DMS 273 treated with DMSO at 0.1 percent for 48 hours (cell line): ENCODE measurements around the gene SLC35F4.

Experiments
- DNase-seq: peaks from one replicate; lab custom pipeline; 2025; lab: John Stamatoyannopoulos, UW

SLC35F4 gene

GRCh38 chr14:57612946-57613345 lies 252.9 kb downstream of the SLC35F4 start:
- no peak for DNase-seq

- no peak for DNase-seq
Measured at GRCh38 chr14:57611555-57612075, 254.3 kb downstream of the SLC35F4 start.

DNA sequence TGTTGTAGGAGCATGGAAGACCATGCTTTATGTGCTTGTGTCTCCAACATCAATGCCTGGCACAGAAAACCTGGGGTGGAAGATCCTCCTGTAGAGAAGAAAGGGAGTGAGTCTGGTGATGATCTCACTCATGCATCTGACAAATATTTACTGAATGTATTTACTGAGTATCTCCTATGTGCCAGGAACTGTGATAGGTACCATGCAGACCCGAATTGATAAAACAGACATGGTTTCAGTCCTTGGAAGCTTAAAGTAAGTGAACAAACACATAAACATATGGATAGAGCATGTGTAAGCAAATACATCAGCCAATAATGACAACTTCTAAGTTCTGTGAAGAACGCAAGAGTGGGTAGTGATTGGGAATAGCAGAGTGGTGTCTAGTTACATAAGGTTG lies 255.3 kb downstream of the SLC35F4 start:
- no peak for DNase-seq

DNA sequence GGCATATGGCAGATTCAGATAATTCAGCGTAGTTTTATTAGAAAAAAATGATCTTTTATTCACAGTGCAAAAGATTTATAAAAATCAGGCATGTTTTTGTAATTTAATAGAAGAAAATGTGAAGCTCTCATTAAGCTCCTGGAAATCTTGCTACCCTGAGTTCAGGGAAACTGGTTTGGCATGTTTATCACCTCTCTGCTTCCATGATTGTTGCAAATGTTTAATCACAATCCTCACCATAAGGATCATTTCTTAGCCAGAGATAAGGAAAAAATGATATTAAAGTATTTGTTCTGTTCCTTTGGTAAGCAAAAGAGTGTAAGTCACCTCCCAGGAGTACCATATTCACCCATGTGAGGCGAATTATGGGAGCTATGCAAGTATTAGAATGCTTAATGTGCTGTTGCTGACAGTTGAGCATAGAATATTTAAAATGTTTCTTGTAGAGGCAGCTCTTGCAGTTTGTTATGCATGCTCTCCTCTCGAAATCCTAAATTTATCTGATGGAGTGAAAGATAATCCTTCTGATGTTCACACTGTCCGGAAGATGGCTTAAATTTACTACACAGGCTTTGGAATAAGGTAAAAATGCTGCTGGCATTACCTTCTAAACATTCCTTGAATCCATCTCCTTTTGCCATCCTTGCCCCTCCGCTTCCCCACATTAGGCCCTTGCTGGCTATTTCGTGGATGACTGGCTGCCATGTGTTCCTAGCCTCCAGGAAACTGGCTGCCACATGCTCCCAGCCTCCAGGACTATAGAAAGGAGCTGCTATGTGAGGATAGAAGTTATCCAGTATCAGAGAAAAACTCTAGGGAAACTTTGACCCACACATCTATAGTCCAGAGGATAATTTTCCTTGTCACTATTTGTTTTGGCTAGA lies 256.5 kb downstream of the SLC35F4 start:
- DNase-seq: no peak

DNA sequence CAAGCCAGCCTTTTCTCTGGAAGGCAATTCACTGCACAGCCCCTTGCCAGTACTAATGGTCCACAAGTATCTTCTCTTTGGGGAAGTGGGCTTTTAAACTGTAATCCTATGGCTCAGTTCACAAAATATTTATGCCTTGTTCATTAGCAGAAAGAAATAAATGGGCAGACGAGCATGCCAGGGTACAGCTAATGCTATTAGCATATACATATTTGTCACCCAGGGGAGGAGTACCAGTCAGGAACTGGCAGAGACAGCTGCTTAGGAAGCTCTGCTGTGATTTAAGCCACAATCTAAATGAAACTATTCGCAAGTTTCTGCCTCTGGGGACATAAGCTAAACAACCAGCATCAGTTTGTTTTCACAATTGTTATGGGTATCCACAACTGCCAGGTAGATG lies 258.8 kb downstream of the SLC35F4 start:
- no peak for DNase-seq

GRCh38 chr14:57583396-57583795 lies 282.5 kb downstream of the SLC35F4 start:
- DNase-seq: no peak

DNA sequence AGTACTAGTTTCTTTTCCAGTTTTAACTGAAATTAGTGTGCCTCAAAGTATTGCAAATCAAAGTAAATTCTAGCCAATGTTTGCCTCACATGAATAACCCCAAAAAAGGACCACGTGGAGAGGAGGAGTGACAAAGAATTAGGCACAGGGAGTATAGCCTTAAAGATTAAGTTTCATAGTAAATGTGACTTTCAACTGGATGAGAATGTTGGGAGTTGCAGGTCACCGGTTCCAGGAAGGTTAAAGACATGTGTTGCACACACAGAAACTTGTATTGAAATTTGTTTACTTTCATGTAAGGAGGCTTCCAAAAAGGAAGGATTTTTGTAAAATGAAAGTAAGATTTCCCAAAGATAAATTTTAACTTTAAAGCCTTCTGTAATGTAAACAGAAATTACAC lies 283.1 kb downstream of the SLC35F4 start:
- no peak for DNase-seq

GRCh38 chr14:57578801-57579200 lies 287.1 kb downstream of the SLC35F4 start:
- no peak for DNase-seq

DNA sequence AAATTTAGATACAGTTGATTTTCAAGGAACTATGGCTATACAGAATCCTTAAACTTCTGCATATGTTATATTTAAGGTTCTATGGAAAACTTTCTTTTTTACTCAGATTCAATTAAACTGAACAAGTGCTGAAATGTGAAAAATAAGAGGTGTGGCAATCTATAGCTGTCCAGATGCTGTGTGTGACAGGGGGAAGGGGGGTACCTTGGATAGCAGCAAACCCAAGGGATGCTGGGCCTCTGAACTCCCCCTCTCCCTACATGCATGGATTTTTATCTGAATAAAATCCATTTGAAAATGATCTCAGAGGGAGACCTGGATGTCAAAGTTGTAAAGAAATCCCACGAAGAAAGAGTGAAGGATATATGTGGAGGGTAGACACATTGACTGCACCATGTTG lies 289.4 kb downstream of the SLC35F4 start:
- DNase-seq: no peak

GRCh38 chr14:57575482-57575881 lies 290.4 kb downstream of the SLC35F4 start:
- DNase-seq: no peak

- no peak for DNase-seq
Measured at GRCh38 chr14:57574617-57575288, 291.1 kb downstream of the SLC35F4 start.

DNA sequence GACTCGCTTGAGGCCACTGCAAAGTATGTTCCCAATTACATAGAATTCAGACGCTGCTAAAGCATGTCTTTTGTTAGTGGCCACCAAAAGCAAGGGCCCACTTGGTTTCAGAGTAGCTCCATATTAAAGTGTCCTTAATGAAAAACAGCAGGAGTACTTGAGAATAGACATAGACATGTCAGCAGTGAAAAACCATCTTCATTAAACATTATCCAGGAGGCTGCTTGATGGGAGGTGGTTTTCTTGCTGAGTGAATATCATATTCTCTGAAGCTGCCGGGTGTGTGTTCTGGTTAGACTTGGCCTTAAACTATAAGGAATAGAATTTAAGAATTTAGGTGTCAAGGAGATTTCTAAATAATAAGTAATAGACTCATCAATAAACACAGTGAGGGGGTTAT lies 292.7 kb downstream of the SLC35F4 start:
- DNase-seq: no peak

DNA sequence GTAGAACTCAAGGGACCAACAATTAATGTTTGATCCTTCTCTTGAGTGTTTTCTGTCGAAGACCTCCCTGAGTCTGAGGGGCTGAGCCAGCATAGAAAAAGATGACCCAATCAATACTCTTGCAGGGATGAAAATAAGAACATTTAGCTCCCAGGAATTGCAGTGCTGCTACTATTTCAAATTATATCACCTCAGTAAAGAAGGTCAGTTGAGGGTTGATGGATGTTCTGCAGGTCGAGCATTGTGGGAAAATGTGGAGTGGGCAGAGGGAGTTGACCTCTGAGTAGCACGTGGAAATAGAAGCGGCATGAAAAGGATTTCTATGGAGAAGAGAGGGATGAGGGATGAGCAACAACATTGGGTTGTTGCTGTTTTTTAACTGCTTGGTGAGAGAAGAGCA lies 297.3 kb downstream of the SLC35F4 start:
- no peak for DNase-seq

DNA sequence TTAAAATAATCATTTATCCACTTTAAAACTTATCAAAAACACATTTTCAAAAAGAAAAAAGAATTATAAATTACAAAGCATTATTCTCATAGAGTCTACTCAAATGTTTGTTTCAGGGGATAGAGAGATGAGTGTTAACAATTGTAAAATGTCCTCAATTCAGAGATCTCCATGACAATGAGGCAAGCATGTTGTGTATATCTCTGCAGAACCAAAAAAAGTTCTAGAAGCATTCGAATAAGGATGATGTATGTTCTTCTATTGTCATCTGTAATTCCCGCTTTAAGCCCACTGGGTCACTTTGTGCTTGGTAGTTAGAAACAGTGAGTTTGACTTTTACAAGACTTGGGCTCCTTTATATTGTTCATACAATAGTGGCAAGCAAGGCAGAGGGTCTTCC lies 298.7 kb downstream of the SLC35F4 start:
- DNase-seq: no peak

- no peak for DNase-seq
Measured at GRCh38 chr14:57560681-57561080, 305.2 kb downstream of the SLC35F4 start.

GRCh38 chr14:57559576-57559975 lies 306.3 kb downstream of the SLC35F4 start:
- no peak for DNase-seq

DNA sequence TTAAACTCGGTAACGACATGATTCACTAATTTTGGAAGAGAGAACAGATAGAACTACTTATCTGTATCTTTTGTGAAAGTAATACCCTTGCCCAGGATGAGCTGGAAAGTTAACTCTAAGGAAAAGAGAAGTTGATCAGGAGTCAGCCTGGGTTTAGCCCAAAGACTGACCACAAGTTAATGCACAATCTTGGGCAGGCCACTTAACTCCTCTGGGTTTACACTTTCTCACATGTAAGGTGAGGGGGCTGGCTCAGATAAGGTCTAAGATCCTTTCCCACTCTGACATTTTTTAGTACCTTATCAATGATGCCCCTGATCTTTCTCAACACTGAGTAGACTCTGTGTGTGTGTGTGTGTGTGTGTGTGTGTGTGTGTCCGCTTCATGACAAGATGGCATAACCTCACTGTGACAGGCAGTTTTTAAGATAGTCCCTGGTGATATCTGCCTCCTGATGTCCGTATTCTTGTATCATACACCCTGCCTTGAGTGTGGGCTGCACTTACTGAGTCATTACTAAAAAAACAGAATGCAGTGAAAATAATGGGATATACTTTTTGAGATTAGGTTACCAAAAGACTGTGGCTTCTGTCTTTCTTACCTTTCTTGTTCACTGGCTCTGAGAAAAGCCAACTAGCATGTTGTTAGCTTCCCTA lies 316.0 kb downstream of the SLC35F4 start:
- no peak for DNase-seq

DNA sequence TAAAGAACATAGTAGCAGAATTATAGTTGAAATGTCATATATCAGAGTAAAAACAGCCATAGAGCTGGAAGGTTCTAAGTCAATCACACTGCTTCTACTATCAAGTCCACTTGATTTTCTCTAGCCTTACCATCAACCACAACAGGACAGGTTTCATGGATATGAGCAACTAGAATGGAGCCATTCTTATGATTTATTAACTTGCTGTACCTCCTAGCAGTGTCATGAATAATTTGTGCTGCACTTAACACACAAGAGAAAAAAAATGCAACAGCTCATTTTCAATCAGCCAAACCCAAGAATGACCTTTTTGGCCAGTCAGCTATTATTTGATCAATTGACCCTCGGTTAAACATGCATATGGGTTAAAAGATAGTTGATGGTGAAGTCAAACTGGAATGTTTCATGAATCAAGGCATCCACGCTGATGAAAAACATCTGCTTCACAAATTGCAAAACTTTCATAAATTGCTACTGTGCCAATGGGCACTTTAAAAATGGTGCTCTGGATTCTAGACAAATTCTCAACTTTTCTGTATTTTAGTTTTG lies 316.8 kb downstream of the SLC35F4 start:
- DNase-seq: no peak

- no peak for DNase-seq
Measured at GRCh38 chr14:57547131-57547530, 318.8 kb downstream of the SLC35F4 start.

DNA sequence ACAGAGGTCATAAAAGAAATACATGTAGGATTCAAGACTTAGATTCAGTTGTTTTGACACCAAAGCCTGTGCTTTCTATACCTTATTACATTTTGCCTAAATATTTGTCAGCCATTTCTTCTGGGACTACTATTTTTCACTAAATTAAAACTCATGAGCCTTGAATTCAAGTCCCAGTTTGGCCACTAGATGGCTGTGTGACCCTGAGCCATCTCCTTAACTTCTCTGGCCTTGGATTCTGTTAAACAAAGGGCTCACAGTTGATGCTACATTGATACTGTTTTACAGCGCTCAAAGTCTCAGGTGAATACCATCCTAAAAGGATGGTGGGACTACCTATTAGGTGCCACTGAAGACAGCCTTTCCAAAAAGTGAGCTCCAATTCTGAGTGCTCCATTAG lies 332.7 kb downstream of the SLC35F4 start:
- no peak for DNase-seq

DNA sequence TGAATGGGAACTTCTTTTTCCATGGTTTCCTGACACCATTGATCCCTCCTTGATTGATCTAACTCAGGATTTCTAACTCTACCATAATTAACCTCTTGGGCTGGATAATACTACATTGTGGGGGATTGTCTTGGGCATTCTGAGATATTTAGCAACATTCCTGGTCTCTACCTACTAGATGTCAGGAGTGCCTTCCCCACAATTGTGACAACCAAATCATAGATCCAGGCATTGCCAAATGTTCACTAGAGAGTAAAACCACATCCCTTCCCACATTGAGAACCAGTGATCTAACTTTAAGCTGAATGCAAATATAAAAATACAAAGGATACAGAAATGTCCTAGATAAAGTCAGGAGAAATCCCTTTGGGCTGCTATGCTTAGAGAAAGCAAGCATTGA lies 335.3 kb downstream of the SLC35F4 start:
- no peak for DNase-seq

DNA sequence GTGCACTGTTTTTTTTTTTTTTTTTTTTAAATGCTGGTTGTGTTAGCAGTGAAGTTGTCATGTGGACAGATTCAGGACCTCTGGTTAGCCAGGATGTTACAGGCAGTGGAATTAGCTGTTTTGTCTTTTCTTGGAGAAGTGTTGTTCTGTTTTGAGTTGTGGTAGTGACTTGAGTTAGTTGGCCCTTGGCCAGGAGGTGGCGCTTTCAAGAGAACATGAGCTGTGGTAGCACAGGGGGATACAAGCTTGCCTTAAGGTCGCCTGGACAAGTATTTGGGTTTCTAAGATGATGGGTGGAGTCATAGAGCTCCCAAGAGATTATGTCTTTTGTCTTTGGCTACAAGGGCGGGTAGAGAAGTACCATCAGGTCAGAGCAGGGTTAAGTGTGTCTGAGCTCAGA lies 338.9 kb downstream of the SLC35F4 start:
- no peak for DNase-seq
